HEK293 (cell line): Measurements from ENCODE around the gene FAM210A.

Experiments used
- MYNN ChIP-seq: fragments of 450-650 bp; formaldehyde crosslinking; IDR thresholded peaks from 2 replicates; pipeline ENCODE4 v1.5.1; 2016; ENCODE audit warnings: missing biosample characterization, missing genetic modification characterization, borderline replicate concordance
- SCRT1 ChIP-seq: fragments of 450-650 bp; formaldehyde crosslinking; IDR thresholded peaks from 2 replicates; pipeline ENCODE4 v1.5.1; 2016; ENCODE audit warnings: missing biosample characterization, missing genetic modification characterization, borderline replicate concordance
- ZBTB48 ChIP-seq: fragments of 450-650 bp; formaldehyde crosslinking; IDR thresholded peaks from 2 replicates; pipeline ENCODE4 v1.5.1; 2016; ENCODE audit warnings: missing biosample characterization, missing genetic modification characterization
- ZNF175 ChIP-seq: fragments of 450-650 bp; formaldehyde crosslinking; IDR thresholded peaks from 2 replicates; pipeline ENCODE4 v1.5.1; 2016; ENCODE audit warnings: missing biosample characterization, missing genetic modification characterization
- ZNF214 ChIP-seq: fragments of 450-650 bp; formaldehyde crosslinking; IDR thresholded peaks from 2 replicates; pipeline ENCODE4 v1.5.1; 2017; ENCODE audit warnings: missing biosample characterization, mild to moderate bottlenecking, missing genetic modification characterization, borderline replicate concordance
- ZNF423 ChIP-seq: fragments of 450-650 bp; formaldehyde crosslinking; IDR thresholded peaks from 2 replicates; pipeline ENCODE4 v1.5.1; 2016; ENCODE audit warnings: missing biosample characterization, missing genetic modification characterization
- ZNF555 ChIP-seq: fragments of 450-650 bp; formaldehyde crosslinking; conservative IDR thresholded peaks from 2 replicates; pipeline ENCODE4 v1.5.1; 2017; ENCODE audit warnings: missing biosample characterization, mild to moderate bottlenecking, missing genetic modification characterization, inconsistent platforms
- ZNF670 ChIP-seq: fragments of 450-650 bp; formaldehyde crosslinking; IDR thresholded peaks from 2 replicates; pipeline ENCODE4 v1.5.1; 2016; ENCODE audit warnings: missing biosample characterization, missing genetic modification characterization, low read depth
- TF ChIP-seq, protein P1 (sequence below): fragments of 450-650 bp; formaldehyde crosslinking; IDR thresholded peaks from 2 replicates; pipeline ENCODE4 v1.5.1; 2016; ENCODE audit warnings: missing biosample characterization, missing genetic modification characterization
- TF ChIP-seq, protein P2 (sequence below): fragments of 450-650 bp; formaldehyde crosslinking; IDR thresholded peaks from 2 replicates; pipeline ENCODE4 v1.5.1; 2016; ENCODE audit warnings: missing biosample characterization, missing genetic modification characterization
- TF ChIP-seq, protein P3 (sequence below): IDR thresholded peaks from 2 replicates; pipeline ENCODE4 v1.6.1; 2011; ENCODE audit warnings: mild to moderate bottlenecking, low read depth, low read length, borderline replicate concordance
- TF ChIP-seq, protein P4 (sequence below): fragments of 450-650 bp; formaldehyde crosslinking; IDR thresholded peaks from 2 replicates; pipeline ENCODE4 v1.5.1; 2016; ENCODE audit warnings: missing biosample characterization, missing genetic modification characterization, borderline replicate concordance
- TF ChIP-seq, protein P5 (sequence below): fragments of 450-650 bp; formaldehyde crosslinking; conservative IDR thresholded peaks from 2 replicates; pipeline ENCODE4 v1.5.1; 2016; ENCODE audit warnings: low read depth, missing biosample characterization, missing genetic modification characterization

DNA sequence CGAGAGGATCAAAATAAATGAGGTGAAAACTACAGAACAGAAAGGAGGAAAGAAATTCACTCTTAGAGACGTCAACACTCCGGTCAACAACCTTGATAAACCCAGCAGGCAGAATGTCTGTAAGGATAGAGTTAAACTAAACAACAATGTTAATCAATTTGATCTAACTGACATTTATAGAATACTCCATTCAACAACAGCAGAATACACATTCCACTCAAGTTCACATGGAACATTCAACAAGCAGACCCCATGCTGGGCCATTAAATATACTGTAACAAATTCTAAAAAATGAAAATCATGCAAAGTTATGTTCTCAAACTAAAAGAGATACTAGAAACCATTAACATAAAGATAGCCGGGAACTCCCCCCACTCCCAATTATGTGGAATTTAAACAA is 41.8 kb downstream of the FAM210A start:
- TF ChIP-seq, protein P1, sequence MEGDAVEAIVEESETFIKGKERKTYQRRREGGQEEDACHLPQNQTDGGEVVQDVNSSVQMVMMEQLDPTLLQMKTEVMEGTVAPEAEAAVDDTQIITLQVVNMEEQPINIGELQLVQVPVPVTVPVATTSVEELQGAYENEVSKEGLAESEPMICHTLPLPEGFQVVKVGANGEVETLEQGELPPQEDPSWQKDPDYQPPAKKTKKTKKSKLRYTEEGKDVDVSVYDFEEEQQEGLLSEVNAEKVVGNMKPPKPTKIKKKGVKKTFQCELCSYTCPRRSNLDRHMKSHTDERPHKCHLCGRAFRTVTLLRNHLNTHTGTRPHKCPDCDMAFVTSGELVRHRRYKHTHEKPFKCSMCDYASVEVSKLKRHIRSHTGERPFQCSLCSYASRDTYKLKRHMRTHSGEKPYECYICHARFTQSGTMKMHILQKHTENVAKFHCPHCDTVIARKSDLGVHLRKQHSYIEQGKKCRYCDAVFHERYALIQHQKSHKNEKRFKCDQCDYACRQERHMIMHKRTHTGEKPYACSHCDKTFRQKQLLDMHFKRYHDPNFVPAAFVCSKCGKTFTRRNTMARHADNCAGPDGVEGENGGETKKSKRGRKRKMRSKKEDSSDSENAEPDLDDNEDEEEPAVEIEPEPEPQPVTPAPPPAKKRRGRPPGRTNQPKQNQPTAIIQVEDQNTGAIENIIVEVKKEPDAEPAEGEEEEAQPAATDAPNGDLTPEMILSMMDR (tag by site-specific recombination), result no peak
- TF ChIP-seq ZNF423, result no peak
- TF ChIP-seq MYNN, result no peak
- no peak for TF ChIP-seq ZNF670 (tag by site-specific recombination)
- TF ChIP-seq ZNF555, result no peak
- TF ChIP-seq, protein P2, sequence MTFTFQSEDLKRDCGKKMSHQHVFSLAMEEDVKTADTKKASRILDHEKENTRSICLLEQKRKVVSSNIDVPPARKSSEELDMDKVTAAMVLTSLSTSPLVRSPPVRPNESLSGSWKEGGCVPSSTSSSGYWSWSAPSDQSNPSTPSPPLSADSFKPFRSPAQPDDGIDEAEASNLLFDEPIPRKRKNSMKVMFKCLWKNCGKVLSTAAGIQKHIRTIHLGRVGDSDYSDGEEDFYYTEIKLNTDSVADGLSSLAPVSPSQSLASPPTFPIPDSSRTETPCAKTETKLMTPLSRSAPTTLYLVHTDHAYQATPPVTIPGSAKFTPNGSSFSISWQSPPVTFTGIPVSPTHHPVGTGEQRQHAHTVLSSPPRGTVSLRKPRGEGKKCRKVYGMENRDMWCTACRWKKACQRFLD (tag by site-specific recombination), result no peak
- TF ChIP-seq SCRT1 (tag by site-specific recombination), result no peak
- TF ChIP-seq ZNF214, result no peak
- TF ChIP-seq, protein P3, sequence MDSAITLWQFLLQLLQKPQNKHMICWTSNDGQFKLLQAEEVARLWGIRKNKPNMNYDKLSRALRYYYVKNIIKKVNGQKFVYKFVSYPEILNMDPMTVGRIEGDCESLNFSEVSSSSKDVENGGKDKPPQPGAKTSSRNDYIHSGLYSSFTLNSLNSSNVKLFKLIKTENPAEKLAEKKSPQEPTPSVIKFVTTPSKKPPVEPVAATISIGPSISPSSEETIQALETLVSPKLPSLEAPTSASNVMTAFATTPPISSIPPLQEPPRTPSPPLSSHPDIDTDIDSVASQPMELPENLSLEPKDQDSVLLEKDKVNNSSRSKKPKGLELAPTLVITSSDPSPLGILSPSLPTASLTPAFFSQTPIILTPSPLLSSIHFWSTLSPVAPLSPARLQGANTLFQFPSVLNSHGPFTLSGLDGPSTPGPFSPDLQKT, result no peak
- no peak for TF ChIP-seq ZBTB48
- TF ChIP-seq, protein P4, sequence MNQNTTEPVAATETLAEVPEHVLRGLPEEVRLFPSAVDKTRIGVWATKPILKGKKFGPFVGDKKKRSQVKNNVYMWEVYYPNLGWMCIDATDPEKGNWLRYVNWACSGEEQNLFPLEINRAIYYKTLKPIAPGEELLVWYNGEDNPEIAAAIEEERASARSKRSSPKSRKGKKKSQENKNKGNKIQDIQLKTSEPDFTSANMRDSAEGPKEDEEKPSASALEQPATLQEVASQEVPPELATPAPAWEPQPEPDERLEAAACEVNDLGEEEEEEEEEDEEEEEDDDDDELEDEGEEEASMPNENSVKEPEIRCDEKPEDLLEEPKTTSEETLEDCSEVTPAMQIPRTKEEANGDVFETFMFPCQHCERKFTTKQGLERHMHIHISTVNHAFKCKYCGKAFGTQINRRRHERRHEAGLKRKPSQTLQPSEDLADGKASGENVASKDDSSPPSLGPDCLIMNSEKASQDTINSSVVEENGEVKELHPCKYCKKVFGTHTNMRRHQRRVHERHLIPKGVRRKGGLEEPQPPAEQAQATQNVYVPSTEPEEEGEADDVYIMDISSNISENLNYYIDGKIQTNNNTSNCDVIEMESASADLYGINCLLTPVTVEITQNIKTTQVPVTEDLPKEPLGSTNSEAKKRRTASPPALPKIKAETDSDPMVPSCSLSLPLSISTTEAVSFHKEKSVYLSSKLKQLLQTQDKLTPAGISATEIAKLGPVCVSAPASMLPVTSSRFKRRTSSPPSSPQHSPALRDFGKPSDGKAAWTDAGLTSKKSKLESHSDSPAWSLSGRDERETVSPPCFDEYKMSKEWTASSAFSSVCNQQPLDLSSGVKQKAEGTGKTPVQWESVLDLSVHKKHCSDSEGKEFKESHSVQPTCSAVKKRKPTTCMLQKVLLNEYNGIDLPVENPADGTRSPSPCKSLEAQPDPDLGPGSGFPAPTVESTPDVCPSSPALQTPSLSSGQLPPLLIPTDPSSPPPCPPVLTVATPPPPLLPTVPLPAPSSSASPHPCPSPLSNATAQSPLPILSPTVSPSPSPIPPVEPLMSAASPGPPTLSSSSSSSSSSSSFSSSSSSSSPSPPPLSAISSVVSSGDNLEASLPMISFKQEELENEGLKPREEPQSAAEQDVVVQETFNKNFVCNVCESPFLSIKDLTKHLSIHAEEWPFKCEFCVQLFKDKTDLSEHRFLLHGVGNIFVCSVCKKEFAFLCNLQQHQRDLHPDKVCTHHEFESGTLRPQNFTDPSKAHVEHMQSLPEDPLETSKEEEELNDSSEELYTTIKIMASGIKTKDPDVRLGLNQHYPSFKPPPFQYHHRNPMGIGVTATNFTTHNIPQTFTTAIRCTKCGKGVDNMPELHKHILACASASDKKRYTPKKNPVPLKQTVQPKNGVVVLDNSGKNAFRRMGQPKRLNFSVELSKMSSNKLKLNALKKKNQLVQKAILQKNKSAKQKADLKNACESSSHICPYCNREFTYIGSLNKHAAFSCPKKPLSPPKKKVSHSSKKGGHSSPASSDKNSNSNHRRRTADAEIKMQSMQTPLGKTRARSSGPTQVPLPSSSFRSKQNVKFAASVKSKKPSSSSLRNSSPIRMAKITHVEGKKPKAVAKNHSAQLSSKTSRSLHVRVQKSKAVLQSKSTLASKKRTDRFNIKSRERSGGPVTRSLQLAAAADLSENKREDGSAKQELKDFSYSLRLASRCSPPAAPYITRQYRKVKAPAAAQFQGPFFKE (tag by site-specific recombination), result no peak
- TF ChIP-seq, protein P5, sequence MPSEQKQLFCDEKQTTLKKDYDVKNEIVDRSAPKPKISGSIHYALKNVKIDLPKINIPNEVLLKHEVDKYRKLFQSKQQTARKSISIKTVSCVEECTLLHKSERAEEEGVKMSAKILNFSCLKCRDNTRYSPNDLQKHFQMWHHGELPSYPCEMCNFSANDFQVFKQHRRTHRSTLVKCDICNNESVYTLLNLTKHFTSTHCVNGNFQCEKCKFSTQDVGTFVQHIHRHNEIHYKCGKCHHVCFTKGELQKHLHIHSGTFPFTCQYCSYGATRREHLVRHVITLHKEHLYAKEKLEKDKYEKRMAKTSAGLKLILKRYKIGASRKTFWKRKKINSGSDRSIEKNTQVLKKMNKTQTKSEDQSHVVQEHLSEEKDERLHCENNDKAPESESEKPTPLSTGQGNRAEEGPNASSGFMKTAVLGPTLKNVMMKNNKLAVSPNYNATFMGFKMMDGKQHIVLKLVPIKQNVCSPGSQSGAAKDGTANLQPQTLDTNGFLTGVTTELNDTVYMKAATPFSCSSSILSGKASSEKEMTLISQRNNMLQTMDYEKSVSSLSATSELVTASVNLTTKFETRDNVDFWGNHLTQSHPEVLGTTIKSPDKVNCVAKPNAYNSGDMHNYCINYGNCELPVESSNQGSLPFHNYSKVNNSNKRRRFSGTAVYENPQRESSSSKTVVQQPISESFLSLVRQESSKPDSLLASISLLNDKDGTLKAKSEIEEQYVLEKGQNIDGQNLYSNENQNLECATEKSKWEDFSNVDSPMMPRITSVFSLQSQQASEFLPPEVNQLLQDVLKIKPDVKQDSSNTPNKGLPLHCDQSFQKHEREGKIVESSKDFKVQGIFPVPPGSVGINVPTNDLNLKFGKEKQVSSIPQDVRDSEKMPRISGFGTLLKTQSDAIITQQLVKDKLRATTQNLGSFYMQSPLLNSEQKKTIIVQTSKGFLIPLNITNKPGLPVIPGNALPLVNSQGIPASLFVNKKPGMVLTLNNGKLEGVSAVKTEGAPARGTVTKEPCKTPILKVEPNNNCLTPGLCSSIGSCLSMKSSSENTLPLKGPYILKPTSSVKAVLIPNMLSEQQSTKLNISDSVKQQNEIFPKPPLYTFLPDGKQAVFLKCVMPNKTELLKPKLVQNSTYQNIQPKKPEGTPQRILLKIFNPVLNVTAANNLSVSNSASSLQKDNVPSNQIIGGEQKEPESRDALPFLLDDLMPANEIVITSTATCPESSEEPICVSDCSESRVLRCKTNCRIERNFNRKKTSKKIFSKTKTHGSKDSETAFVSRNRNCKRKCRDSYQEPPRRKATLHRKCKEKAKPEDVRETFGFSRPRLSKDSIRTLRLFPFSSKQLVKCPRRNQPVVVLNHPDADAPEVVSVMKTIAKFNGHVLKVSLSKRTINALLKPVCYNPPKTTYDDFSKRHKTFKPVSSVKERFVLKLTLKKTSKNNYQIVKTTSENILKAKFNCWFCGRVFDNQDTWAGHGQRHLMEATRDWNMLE, result no peak
- no peak for TF ChIP-seq ZNF175 (tag by site-specific recombination)
